ENCODE results near the gene C20orf173. TPM values are rescaled to one million over a fixed set of nuclear protein-coding genes. Genes with fewer than 3 reads are reported as not detected.

The C20orf173 gene
- total and polyA plus RNA-seq, 2 of the 13 experiments (the other 11 are each of a cell fraction or from before 2014, with no cell fraction given), result not detected

GRCh38 chr20:35502352-35502751, 27.1 kb downstream of the C20orf173 start:
- no peak overlapping the region for H3K9ac ChIP-seq (ENCODE audit: insufficient read depth, low read depth, low read length)
- WGBS (ENCODE audit: low lambda C conversion rate), result 95% methylated on average over 8 of the region's 8 CpGs
- DNase-seq (ENCODE audit: low spot score) (no peak), ATAC-seq (no peak), FAIRE-seq (no peak)
- H3K27me3 ChIP-seq (ENCODE audit: control insufficient read depth in 1 of 2, insufficient read depth in 2 of 2, low read length in 2 of 2), result no peaks in the 10 kb centered on the region
- POLR2A ChIA-PET, result no interaction called here
- peaks cover 72 to 98% of the 10 kb centered on the region in 2 experiments for H3K36me3 ChIP-seq (replicated peaks in 1 of 2; ENCODE audit: control insufficient read depth in 1 of 2, insufficient read depth in 2 of 2, low read length in 2 of 2)
- no peaks in the 10 kb centered on the region for H3K79me2 ChIP-seq (ENCODE audit: insufficient read depth, low read length)
- in situ Hi-C loops (cut with HindIII; ENCODE audit: extremely low pct_ligation_motif_present, low pct_unique_long_range_greater_than_20kb) (no loop called here), intact Hi-C loops (cut with micrococcal nuclease; ENCODE audit: unreplicated experiment) (no loop called here)
- BruUV-seq (replicated peaks), result no TSS peak
- no peak overlapping the region for H3K27ac ChIP-seq (ENCODE audit: extremely low read length, insufficient read depth, low read length)
- H2AFZ ChIP-seq (ENCODE audit: low read length), result no peak overlapping the region
- CTCF ChIA-PET (ENCODE audit: low intra/inter-chr PET ratio, low total read pairs), result no interaction called here
- H3K4me1 ChIP-seq (ENCODE audit: insufficient read depth, low read length), result peaks cover 9% of the 10 kb centered on the region; the same call in 1 of the 2 replicates
- no peak overlapping the region for H3K4me3 ChIP-seq (replicated peaks in 1 of 3; ENCODE audit: insufficient read depth in 1 of 3, low read depth in 2 of 3, low read length in 3 of 3)
- no peak for TF ChIP-seq SMARCE1 (IDR thresholded peaks at IDR 0.05; ENCODE audit: borderline replicate concordance)
- TF ChIP-seq KMT2A (CRISPR knock-in tag; IDR thresholded peaks at IDR 0.05), result no peak
- no peak for TF ChIP-seq ZNF75D (CRISPR knock-in tag; IDR thresholded peaks at IDR 0.05; ENCODE audit: borderline replicate concordance)
- no peak for TF ChIP-seq ETV5 (CRISPR knock-in tag; IDR thresholded peaks at IDR 0.05; ENCODE audit: borderline replicate concordance)
- TF ChIP-seq SMAD3 (CRISPR knock-in tag; IDR thresholded peaks at IDR 0.05), result no peak
- TF ChIP-seq ZNF777 (CRISPR knock-in tag; IDR thresholded peaks at IDR 0.05), result no peak
- no peak for TF ChIP-seq GLMP (CRISPR knock-in tag; IDR thresholded peaks at IDR 0.05; ENCODE audit: borderline replicate concordance)
- no peak for TF ChIP-seq ZNF10 (CRISPR knock-in tag; IDR thresholded peaks at IDR 0.05; ENCODE audit: borderline replicate concordance, low read depth)
- no peaks in the 10 kb centered on the region for H3K9me3 ChIP-seq (ENCODE audit: low read length)
- no peaks in the 10 kb centered on the region for H4K20me1 ChIP-seq (ENCODE audit: insufficient read depth, low read length)
- H3K4me2 ChIP-seq (ENCODE audit: low read depth, low read length), result no peak overlapping the region

- Histone ChIP-seq H3K9me3 (ENCODE audit: low read length) (no peaks in the 10 kb centered on the region), H3K27me3 (ENCODE audit: control insufficient read depth in 1 of 2, insufficient read depth in 2 of 2, low read length in 2 of 2) (no peaks in the 10 kb centered on the region), H3K4me3 (replicated peaks in 1 of 3; ENCODE audit: insufficient read depth in 1 of 3, low read depth in 2 of 3, low read length in 3 of 3) (no peak overlapping the region), H3K79me2 (ENCODE audit: insufficient read depth, low read length) (no peaks in the 10 kb centered on the region), H3K9ac (ENCODE audit: insufficient read depth, low read depth, low read length) (no peak overlapping the region), H3K4me2 (ENCODE audit: low read depth, low read length) (no peak overlapping the region), H4K20me1 (ENCODE audit: insufficient read depth, low read length) (no peaks in the 10 kb centered on the region), H3K27ac (ENCODE audit: extremely low read length, insufficient read depth, low read length) (no peak overlapping the region), H2AFZ (ENCODE audit: low read length) (no peak overlapping the region), H3K4me1 (ENCODE audit: insufficient read depth, low read length) (no peaks in the 10 kb centered on the region), H3K36me3 (replicated peaks in 1 of 2; ENCODE audit: control insufficient read depth in 1 of 2, insufficient read depth in 2 of 2, low read length in 2 of 2) (peaks cover 78 to 98% of the 10 kb centered on the region in 2 experiments)
- ATAC-seq, result no peak
- CTCF ChIA-PET (ENCODE audit: low intra/inter-chr PET ratio, low total read pairs), result no interaction called here
- intact Hi-C loops (cut with micrococcal nuclease; ENCODE audit: unreplicated experiment), result no loop called here
- DNase-seq (ENCODE audit: low spot score), result no peak
- POLR2A ChIA-PET, result interaction anchor here (1.4 kb wide), 1 partner anchor 25 kb away, joined by 3 read pairs; no protein-coding TSS in a partner anchor
- no TSS peak for BruUV-seq (replicated peaks)
- 96% methylated on average over 1 of the region's 1 CpG for WGBS (ENCODE audit: low lambda C conversion rate)
- no peak for FAIRE-seq
- in situ Hi-C loops (cut with HindIII; ENCODE audit: extremely low pct_ligation_motif_present, low pct_unique_long_range_greater_than_20kb), result no loop called here
- TF ChIP-seq ZBTB44 (CRISPR knock-in tag; IDR thresholded peaks at IDR 0.05) (no peak), FOSL1 (CRISPR knock-in tag; IDR thresholded peaks at IDR 0.05; ENCODE audit: borderline replicate concordance) (no peak), PHF20 (CRISPR knock-in tag; IDR thresholded peaks at IDR 0.05) (no peak), ZNF44 (CRISPR knock-in tag; IDR thresholded peaks at IDR 0.05) (no peak), PBX2 (CRISPR knock-in tag; IDR thresholded peaks at IDR 0.05) (no peak), ZNF761 (CRISPR knock-in tag; conservative IDR thresholded peaks at IDR 0.05) (no peak), ZBTB37 (CRISPR knock-in tag; IDR thresholded peaks at IDR 0.05) (no peak)
Observed at GRCh38 chr20:35499271-35499670, 30.2 kb downstream of the C20orf173 start.
